Ectodermal cell (in vitro differentiated cells): ENCODE results near the gene CELF2.

Source experiments
- H3K27ac ChIP-seq: 2 replicates; pipeline ENCODE4 v1.7.0; 2013; ENCODE audit warnings: mild to moderate bottlenecking, low read depth, low read length; ENCODE audit not compliant: insufficient read depth, poor library complexity, severe bottlenecking
- H3K27me3 ChIP-seq: 2 replicates; pipeline ENCODE4 v1.7.0; 2013; ENCODE audit warnings: mild to moderate bottlenecking, low read length; ENCODE audit not compliant: insufficient read depth, control insufficient read depth, poor library complexity, severe bottlenecking
- H3K36me3 ChIP-seq: one replicate; pipeline ENCODE4 v1.7.0; 2013; ENCODE audit warnings: low read length; ENCODE audit not compliant: control insufficient read depth, insufficient read depth
- H3K4me1 ChIP-seq: one replicate; pipeline ENCODE4 v1.7.0; 2013; ENCODE audit warnings: low read length; ENCODE audit not compliant: control insufficient read depth, insufficient read depth
- H3K4me3 ChIP-seq: 2 replicates; pipeline ENCODE4 v1.7.0; 2013; ENCODE audit warnings: low read depth, low read length, control low read depth; ENCODE audit not compliant: insufficient read depth
- H3K9me3 ChIP-seq: 2 replicates; pipeline ENCODE4 v1.7.0; 2013; ENCODE audit warnings: mild to moderate bottlenecking, low read length, moderate library complexity; ENCODE audit not compliant: control insufficient read depth
- WGBS, 2 experiments: methylation state at CpG; one replicate each; pipeline ENCODE4 v1.1.7; 2013; ENCODE audit warnings: missing lambda C conversion rate in 2 of 2; 5-methylcytosine and 5-hydroxymethylcytosine counted together

Gene CELF2

GRCh38 chr10:11057018-11057417, 39.3 kb downstream of the CELF2 start:
- no peaks in the 10 kb centered on the region for H3K36me3 ChIP-seq
- WGBS, 2 experiments: 82 to 92% methylated on average over 5 to 6 of the region's 6 CpGs
- H3K27me3 ChIP-seq: no peaks in the 10 kb centered on the region
- no peaks in the 10 kb centered on the region for H3K9me3 ChIP-seq
- no peak overlapping the region for H3K27ac ChIP-seq
- H3K4me1 ChIP-seq: no peaks in the 10 kb centered on the region
- no peak overlapping the region for H3K4me3 ChIP-seq

GRCh38 chr10:11057448-11057847, 39.8 kb downstream of the CELF2 start:
- Histone ChIP-seq H3K27me3 (no peaks in the 10 kb centered on the region), H3K4me1 (no peaks in the 10 kb centered on the region), H3K9me3 (no peaks in the 10 kb centered on the region), H3K4me3 (no peak overlapping the region), H3K36me3 (no peaks in the 10 kb centered on the region), H3K27ac (no peak overlapping the region)
- WGBS, 2 experiments: 88 to 89% methylated on average over 5 to 6 of the region's 6 CpGs

GRCh38 chr10:11057994-11058393, 40.3 kb downstream of the CELF2 start:
- WGBS, 2 experiments: 92 to 98% methylated on average over 4 of the region's 4 CpGs
- Histone ChIP-seq H3K27ac (no peak overlapping the region), H3K27me3 (no peaks in the 10 kb centered on the region)

GRCh38 chr10:11058965-11059364, 41.3 kb downstream of the CELF2 start:
- no peaks in the 10 kb centered on the region for H3K36me3 ChIP-seq
- 91 to 95% methylated on average over 8 of the region's 8 CpGs for WGBS, 2 experiments
- no peaks in the 10 kb centered on the region for H3K9me3 ChIP-seq
- H3K4me1 ChIP-seq: no peaks in the 10 kb centered on the region
- H3K27me3 ChIP-seq: no peaks in the 10 kb centered on the region
- H3K4me3 ChIP-seq: no peak overlapping the region
- H3K27ac ChIP-seq: no peak overlapping the region

More at GRCh38 chr10:11057994-11058393, 40.3 kb downstream of the CELF2 start:
- H3K9me3 ChIP-seq: no peaks in the 10 kb centered on the region
- H3K4me1 ChIP-seq: no peaks in the 10 kb centered on the region
- no peaks in the 10 kb centered on the region for H3K36me3 ChIP-seq
- H3K4me3 ChIP-seq: no peak overlapping the region

DNA sequence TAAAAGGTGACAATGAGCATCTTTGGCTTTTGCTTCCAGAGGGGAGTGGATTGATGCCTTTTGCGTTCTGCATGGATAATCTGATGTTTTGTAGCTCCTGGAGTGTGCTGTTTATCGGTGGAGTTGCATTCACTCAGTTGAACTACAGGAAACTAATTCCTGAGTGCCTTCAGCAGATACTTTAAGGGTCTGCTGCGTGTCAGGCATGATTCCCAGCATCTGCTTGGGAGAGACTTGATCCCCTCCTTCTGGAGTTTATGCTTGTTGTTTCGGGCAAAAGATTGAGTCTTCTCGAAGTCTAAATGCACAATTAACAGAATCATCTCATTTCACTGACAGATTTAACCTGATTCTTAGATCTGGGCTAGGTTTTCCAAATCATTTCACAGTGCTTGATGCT, 46.2 kb downstream of the CELF2 start:
- no peaks in the 10 kb centered on the region for H3K27me3 ChIP-seq
- WGBS, 2 experiments: 94 to 96% methylated on average over 5 of the region's 5 CpGs
- no peaks in the 10 kb centered on the region for H3K4me1 ChIP-seq
- no peak overlapping the region for H3K4me3 ChIP-seq
- no peaks in the 10 kb centered on the region for H3K36me3 ChIP-seq
- no peaks in the 10 kb centered on the region for H3K9me3 ChIP-seq
- H3K27ac ChIP-seq: no peak overlapping the region

- H3K9me3 ChIP-seq: no peaks in the 10 kb centered on the region
- no peaks in the 10 kb centered on the region for H3K27me3 ChIP-seq
- H3K4me3 ChIP-seq: no peak overlapping the region
- no peaks in the 10 kb centered on the region for H3K36me3 ChIP-seq
- 98 to 99% methylated on average over 3 to 4 of the region's 4 CpGs for WGBS, 2 experiments
- no peak overlapping the region for H3K27ac ChIP-seq
- H3K4me1 ChIP-seq: no peaks in the 10 kb centered on the region
These were observed 47.2 kb downstream of the CELF2 start for GRCh38 chr10:11064832-11065231.

DNA sequence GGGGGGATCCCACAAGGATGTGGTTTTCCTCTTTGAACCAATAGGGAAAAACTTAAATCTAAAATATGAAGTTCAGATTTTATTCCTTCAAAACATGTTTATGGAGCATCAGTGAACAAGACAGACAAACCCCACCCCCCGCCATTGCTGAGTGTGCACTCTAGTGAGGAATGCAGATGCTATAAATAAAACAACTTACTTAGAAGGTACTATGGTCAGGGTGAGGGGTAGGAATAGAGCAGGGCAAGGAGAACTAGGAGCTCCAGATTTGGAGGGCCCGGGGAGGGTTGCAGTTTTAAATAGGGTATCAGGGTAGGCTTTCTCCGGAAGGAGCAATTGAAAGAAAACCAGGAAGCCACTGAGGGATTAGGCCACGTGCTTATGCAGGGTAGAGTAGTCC, 47.9 kb downstream of the CELF2 start:
- H3K36me3 ChIP-seq: no peaks in the 10 kb centered on the region
- H3K4me1 ChIP-seq: no peaks in the 10 kb centered on the region
- no peak overlapping the region for H3K4me3 ChIP-seq
- H3K27ac ChIP-seq: no peak overlapping the region
- WGBS, 2 experiments: 89 to 94% methylated on average over 4 of the region's 4 CpGs
- H3K9me3 ChIP-seq: no peaks in the 10 kb centered on the region
- H3K27me3 ChIP-seq: no peaks in the 10 kb centered on the region

DNA sequence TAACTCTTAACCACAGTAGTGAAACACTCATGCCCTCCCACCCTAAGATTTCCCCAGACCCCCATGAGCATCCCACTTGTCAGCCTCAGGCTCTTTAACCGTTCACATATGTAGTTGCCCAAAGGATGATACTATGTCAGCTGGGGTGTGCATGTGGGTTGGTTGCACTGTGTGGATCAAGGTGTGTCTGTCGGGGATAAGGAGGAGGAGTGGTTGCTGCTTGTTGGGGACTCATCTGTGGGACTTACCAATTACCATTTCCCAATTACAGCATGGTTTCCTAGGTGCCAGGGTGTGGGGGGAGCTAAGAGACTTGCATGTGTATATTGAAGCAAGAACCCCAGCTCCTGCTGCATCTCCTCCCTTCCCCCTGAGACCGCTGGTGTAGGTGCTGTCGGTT, 48.8 kb downstream of the CELF2 start:
- WGBS, 2 experiments: 96 to 98% methylated on average over 3 to 4 of the region's 4 CpGs
- Histone ChIP-seq H3K27me3 (no peaks in the 10 kb centered on the region), H3K36me3 (no peaks in the 10 kb centered on the region), H3K4me1 (no peaks in the 10 kb centered on the region), H3K9me3 (no peaks in the 10 kb centered on the region), H3K4me3 (no peak overlapping the region), H3K27ac (no peak overlapping the region)

- WGBS, 2 experiments: 91 to 96% methylated on average over 4 of the region's 4 CpGs
- Histone ChIP-seq H3K27me3 (no peaks in the 10 kb centered on the region), H3K27ac (no peak overlapping the region), H3K4me3 (no peak overlapping the region), H3K36me3 (no peaks in the 10 kb centered on the region), H3K9me3 (no peaks in the 10 kb centered on the region), H3K4me1 (no peaks in the 10 kb centered on the region)
These were observed 51.4 kb downstream of the CELF2 start for GRCh38 chr10:11068861-11069633.

DNA sequence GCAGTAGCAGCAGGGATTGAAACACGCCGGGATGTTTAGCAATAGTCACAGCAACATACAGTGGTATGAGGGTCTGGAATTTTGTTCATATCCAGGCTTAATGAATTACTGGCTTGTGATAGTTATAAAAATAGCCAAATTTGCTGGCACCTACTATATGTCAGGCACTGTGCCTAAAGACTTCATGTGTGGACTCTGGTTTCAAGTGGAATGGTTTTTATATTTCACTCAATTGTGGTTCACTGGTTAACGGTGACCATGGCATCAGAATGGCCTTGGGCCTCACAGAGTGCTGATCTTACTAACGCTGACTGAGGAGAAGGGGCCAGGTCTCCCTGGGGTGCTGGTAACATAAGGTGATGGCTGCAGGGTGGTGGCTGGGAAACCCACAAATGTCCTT, 55.7 kb downstream of the CELF2 start:
- H3K9me3 ChIP-seq: no peaks in the 10 kb centered on the region
- WGBS, 2 experiments: 92 to 95% methylated on average over 4 of the region's 4 CpGs
- no peaks in the 10 kb centered on the region for H3K36me3 ChIP-seq
- no peaks in the 10 kb centered on the region for H3K4me1 ChIP-seq
- no peak overlapping the region for H3K27ac ChIP-seq
- H3K4me3 ChIP-seq: no peak overlapping the region
- no peaks in the 10 kb centered on the region for H3K27me3 ChIP-seq
